Gastroesophageal sphincter (tissue), 3 donors: Measurements from ENCODE around the gene CLIC2.

Experiments used
- EP300 ChIP-seq: sonication (generic); formaldehyde crosslinking; IDR thresholded peaks from one replicate; pipeline ENCODE4 v1.6.1; 2017; ENCODE audit warnings: antibody characterized with exemption, mild to moderate bottlenecking
- POLR2A ChIP-seq, 2 donors: fragments of 450-650 bp; IDR thresholded peaks; one replicate each; pipeline ENCODE4 v1.6.1; 2017; ENCODE audit warnings: antibody characterized with exemption in 2 of 2, mild to moderate bottlenecking in 2 of 2, moderate library complexity in 1 of 2
- POLR2AphosphoS5 ChIP-seq: sonication (generic); formaldehyde crosslinking; IDR thresholded peaks from one replicate; pipeline ENCODE4 v1.6.1; 2017; ENCODE audit warnings: antibody characterized with exemption
- TF ChIP-seq, protein P1 (sequence below), 4 experiments: fragments of 200-600 bp in 2 of 4; fragments of 450-650 bp in 2 of 4; sonication (generic) in 1 of 4; IDR thresholded peaks; one replicate each; pipeline ENCODE4 v1.5.1; 2017 to 2019; ENCODE audit warnings: antibody characterized with exemption in 4 of 4, mild to moderate bottlenecking in 2 of 4, moderate library complexity in 2 of 4

DNA sequence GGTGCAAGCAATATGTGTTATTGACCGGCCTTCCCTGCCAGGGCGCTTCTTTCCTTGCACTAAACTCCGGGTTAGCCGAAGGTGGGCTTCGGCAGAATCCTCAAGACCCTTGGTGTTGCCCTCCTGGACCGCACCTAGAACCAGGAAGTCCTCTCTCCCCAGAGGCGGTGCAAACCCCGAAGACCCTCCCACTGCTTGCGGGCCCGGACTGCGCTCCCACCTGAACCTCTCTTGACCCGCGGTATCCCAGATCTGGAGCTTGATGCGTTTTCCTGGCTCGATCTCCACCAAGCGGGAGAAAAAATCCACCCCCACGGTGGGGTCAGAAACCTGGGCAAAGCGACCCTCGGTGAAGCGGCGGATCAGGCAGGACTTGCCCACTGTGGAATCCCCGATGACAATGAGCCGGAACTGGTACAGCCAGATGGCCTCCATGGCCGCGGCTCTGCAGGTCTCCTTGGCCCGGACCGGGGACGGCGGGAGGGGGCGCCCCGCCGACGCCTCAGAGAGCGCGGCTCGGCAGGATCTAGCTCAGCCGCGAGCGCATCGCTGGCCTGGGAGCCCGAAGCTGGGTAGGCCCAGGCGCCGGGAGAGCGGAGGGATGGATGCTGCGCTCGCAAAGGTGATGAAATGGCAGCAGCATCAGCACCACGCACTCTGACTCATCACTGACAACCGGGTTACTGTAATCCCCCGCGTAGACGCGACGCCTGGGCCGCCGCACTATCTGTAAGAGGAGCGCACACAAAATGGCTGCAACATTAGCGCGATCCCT lies 70.4 kb downstream of the CLIC2 start, which contains the start of gene RAB39B:
- no peak for TF ChIP-seq POLR2A (IDR thresholded peaks at IDR 0.05)
- TF ChIP-seq, protein P1, sequence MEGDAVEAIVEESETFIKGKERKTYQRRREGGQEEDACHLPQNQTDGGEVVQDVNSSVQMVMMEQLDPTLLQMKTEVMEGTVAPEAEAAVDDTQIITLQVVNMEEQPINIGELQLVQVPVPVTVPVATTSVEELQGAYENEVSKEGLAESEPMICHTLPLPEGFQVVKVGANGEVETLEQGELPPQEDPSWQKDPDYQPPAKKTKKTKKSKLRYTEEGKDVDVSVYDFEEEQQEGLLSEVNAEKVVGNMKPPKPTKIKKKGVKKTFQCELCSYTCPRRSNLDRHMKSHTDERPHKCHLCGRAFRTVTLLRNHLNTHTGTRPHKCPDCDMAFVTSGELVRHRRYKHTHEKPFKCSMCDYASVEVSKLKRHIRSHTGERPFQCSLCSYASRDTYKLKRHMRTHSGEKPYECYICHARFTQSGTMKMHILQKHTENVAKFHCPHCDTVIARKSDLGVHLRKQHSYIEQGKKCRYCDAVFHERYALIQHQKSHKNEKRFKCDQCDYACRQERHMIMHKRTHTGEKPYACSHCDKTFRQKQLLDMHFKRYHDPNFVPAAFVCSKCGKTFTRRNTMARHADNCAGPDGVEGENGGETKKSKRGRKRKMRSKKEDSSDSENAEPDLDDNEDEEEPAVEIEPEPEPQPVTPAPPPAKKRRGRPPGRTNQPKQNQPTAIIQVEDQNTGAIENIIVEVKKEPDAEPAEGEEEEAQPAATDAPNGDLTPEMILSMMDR (IDR thresholded peaks at IDR 0.05): peak in 1 of 4 experiments; percentile 12
- no peak for TF ChIP-seq POLR2AphosphoS5
- TF ChIP-seq EP300: no peak
